Lower leg skin (tissue), 4 donors: Measurements from ENCODE around the gene TMEM132D. TPM values are rescaled to one million over a fixed set of nuclear protein-coding genes. Genes with fewer than 3 reads are reported as not detected.

ENCODE experiments used
- DNase-seq, 2 donors: peaks; one replicate each; pipeline ENCODE4 v3.0.0-alpha.2; 2019; ENCODE audit warnings: low spot score in 2 of 2
- H3K4me3 ChIP-seq: fragments of 200-600 bp; sonication (generic); 2 replicates; pipeline ENCODE4 v1.5.1; 2017; ENCODE audit warnings: mild to moderate bottlenecking, low read depth; ENCODE audit not compliant: poor library complexity, severe bottlenecking
- POLR2A ChIP-seq, 2 donors: fragments of 450-650 bp; IDR thresholded peaks; one replicate each; pipeline ENCODE4 v1.6.1; 2016 to 2017; ENCODE audit warnings: antibody characterized with exemption in 2 of 2, mild to moderate bottlenecking in 1 of 2, moderate library complexity in 1 of 2
- WGBS, 2 donors: methylation state at CpG; one replicate each; pipeline ENCODE4 v1.1.5; 2018; 5-methylcytosine and 5-hydroxymethylcytosine counted together
- intact Hi-C: fragments of 100-400 bp; cut with DNase I; formaldehyde crosslinking; loops from one replicate; pipeline ENCODE4 v1.15.0; 2023; ENCODE audit warnings: low total_unique reads
- total RNA-seq, 4 donors: library from RNA; depleted of rRNA; stranded (reverse); fragments of >200 nt; gene quantifications; one replicate each; pipeline ENCODE4 v1.1.0, GENCODE V29; 2016
- TF ChIP-seq, protein P1 (sequence below), 3 donors: fragments of 450-650 bp; IDR thresholded peaks; one replicate each; pipeline ENCODE4 v1.5.1; 2016; ENCODE audit warnings: antibody characterized with exemption in 3 of 3, mild to moderate bottlenecking in 3 of 3, moderate library complexity in 2 of 3

The TMEM132D gene
- total RNA-seq, 4 donors from 2014 or later = not detected

DNA sequence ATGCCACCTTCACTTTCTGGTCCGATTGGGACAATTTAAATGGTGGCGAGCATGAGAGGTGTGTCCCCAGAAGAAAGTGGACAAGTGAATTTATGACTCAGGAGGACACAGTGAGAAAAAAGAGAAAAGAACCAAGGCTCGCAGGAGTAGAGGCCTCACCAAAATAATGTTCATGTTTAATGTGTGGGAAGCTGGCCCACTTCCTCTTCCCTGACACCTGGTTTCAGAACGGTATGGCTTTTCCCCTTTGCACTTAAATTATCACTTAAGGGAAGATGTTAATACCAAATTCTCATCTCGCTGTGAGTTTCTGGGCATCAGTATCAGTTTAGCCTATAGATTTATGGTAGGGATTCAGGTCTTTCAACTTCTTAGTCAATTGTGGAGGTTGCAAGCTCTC, 824.1 kb downstream of the TMEM132D start:
- DNase-seq = no peak
- TF ChIP-seq, protein P1, sequence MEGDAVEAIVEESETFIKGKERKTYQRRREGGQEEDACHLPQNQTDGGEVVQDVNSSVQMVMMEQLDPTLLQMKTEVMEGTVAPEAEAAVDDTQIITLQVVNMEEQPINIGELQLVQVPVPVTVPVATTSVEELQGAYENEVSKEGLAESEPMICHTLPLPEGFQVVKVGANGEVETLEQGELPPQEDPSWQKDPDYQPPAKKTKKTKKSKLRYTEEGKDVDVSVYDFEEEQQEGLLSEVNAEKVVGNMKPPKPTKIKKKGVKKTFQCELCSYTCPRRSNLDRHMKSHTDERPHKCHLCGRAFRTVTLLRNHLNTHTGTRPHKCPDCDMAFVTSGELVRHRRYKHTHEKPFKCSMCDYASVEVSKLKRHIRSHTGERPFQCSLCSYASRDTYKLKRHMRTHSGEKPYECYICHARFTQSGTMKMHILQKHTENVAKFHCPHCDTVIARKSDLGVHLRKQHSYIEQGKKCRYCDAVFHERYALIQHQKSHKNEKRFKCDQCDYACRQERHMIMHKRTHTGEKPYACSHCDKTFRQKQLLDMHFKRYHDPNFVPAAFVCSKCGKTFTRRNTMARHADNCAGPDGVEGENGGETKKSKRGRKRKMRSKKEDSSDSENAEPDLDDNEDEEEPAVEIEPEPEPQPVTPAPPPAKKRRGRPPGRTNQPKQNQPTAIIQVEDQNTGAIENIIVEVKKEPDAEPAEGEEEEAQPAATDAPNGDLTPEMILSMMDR (IDR thresholded peaks at IDR 0.05) = no peak
- no peak for TF ChIP-seq POLR2A (IDR thresholded peaks at IDR 0.05)
- H3K4me3 ChIP-seq = no peak overlapping the region
- intact Hi-C loops = no loop called here
- 74 to 81% methylated on average over 5 of the region's 5 CpGs for WGBS, 2 donors

DNA sequence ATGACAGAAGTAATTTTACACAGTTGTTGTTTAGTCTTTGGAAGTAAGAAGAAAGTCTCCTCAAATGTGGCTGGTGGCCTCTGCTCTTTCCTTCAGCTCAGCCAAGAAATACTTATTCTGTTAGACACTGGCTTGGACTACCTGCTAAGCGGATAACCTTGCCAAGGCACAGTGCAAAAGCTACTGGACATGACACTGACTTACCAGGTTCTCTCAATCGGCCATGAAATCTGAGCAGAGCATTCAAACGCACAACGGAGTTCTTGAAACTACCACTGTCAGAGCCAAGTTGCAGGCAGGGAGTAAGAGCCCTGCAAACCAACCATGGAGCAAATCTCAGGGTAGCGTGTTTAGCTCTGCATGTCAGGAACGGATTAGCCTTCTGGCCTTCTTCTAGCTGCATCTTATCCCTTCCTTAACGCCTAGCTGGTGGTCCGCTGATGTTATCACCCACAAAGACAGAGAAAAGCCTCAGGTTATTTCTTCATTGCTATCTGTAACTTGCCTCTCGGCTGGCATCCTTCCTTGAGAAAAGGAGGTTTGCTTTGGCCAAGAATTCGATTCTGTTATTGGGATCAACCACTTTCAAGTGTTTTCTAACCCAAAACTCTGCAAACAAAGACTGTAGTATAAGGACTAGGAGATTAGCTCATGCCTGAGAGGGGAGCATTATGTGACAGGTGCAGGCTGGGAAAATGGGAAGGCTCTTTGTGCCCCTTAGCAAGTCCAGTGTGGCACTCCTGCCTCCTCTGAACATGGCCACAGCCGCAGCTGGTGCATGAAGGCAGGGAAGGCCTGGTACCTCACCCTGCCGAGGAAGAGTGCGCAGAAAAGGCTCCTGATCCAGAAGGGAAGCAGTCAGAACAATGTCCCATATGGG, 827.1 kb downstream of the TMEM132D start:
- no peak overlapping the region for H3K4me3 ChIP-seq
- TF ChIP-seq POLR2A (IDR thresholded peaks at IDR 0.05) = no peak
- WGBS, 2 donors = 69 to 75% methylated on average over 13 of the region's 13 CpGs
- intact Hi-C loops = no loop called here
- DNase-seq = peak in 1 of 2 donors; percentile 68

DNA sequence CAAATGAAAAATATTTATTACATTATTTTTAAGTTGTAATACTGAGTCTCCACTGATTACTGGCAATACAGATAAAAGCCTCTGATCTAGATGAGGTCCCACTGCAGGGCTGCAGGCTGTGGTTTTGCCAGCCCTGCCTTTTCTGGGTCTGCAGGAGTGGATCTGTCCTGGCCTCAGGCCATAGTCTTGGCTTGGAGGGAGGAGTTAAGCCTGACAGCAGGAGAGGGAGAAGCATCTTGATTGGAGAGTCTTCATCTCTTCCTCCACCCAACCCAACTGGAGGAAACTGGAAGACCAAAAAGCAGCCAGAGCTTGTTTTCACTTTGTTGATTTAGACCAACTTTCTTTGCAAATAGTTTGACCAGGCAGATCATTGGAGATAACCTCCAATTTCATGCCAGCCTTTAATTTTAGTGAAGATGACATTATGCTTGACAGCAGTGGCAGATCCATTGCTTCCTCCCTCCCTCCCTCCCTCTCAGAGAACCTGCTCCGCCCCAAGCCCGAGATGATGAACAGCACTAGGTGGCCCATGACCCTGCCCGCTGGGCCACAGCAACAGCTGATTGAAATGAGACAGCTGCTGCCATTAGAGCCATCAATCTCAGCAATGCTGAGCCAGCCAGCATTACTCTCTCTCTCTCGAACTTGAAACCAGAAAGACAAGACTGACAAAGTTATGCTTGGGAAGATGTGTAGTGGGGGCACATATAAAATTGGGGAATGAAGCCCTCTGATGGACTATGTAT, 828.2 kb downstream of the TMEM132D start:
- H3K4me3 ChIP-seq = no peak overlapping the region
- WGBS, 2 donors = 25 to 26% methylated on average over 4 of the region's 4 CpGs
- TF ChIP-seq POLR2A (IDR thresholded peaks at IDR 0.05) = no peak
- TF ChIP-seq, protein P1 (IDR thresholded peaks at IDR 0.05) = no peak
- DNase-seq = peak in 1 of 2 donors; percentile 48
- intact Hi-C loops = no loop called here

DNA sequence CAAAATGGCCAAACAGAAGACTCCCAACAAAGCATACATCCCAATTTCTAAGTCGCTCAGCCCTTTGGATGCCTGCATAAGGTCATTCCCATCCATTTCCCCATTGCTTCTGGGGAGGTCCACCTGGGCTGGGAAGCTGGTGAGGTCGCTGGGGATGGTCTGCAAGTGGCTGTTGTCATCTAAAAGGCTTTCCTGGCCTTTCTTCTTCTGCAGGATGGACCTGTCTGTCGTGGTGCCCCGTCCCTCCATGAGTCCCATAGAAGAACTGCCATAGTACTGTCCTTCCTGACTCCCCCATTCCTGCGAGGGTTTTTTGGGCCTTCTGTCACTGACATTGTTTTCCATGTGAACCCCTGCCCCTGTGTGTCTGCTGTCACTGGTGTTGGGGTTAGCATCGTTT, 829.4 kb downstream of the TMEM132D start:
- WGBS, 2 donors = 80 to 86% methylated on average over 6 of the region's 6 CpGs
- intact Hi-C loops = no loop called here
- peak in 1 of 2 donors; percentile 40 for DNase-seq
- no peak for TF ChIP-seq POLR2A (IDR thresholded peaks at IDR 0.05)
- TF ChIP-seq, protein P1 (IDR thresholded peaks at IDR 0.05) = no peak
- no peak overlapping the region for H3K4me3 ChIP-seq

DNA sequence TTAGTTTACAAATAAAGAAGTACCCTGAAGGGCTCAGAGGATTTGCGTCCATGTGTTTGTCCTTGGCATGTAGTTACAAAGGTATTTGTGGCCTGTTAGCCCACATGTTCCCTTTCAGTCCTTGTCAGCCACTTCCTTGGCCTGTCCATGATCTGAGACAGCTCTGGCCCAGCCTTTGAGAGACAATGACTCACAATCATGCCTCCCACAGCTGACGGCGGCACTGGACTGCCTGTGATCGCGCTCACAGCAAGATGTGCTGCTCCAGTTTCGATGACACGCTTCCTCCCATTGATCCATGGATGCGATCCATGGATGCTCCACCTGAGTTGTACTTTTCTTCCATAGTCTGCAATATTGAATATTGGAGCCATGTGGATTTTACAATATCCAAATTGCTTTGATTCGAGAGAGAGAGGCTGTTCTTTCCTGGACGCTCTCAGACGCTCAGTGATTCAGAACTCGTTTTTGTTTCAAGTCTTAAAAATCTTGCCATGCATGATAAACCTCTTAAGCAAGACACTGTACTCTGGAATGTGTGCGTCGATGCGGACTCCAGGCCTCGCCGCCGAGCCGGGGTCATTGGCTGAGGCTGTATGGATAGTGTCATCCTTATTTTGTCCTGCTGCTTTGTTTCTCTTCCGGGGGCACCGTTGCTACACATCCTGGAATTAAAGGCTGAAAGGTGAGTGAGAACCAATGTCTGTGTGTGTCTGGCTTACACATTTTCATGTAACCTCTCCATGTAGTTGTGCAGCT, 830.5 kb downstream of the TMEM132D start:
- DNase-seq = no peak
- no peak overlapping the region for H3K4me3 ChIP-seq
- 92% methylated on average over 21 of the region's 21 CpGs for WGBS, 2 donors
- intact Hi-C loops = no loop called here
- TF ChIP-seq, protein P1 (IDR thresholded peaks at IDR 0.05) = no peak
- TF ChIP-seq POLR2A (IDR thresholded peaks at IDR 0.05) = no peak
